ENCODE data around the gene FGF2.
"Not testable (repeated sequence)": the region's sequence is repeated elsewhere in the genome, so short reads cannot be mapped to it uniquely, and the experiment has no call there.

FGF2 gene

GRCh38 chr4:122826553-122827257 lies at the start of gene FGF2:
Gene FGF2 (plus strand): TSS chr4:122826831. CDS start chr4:122827175, 344 bp downstream.
- peaks cover 19% of the 10 kb centered on the region for H3K4me1 Mint-ChIP-seq
- peak within 1 kb of the TSS; percentile 78 for H3K4me3 Mint-ChIP-seq
- H3K27ac Mint-ChIP-seq (ENCODE audit: low read depth), result no peak within 1 kb of the TSS
- H3K9me3 Mint-ChIP-seq, result no peaks in the 10 kb centered on the region
- DNase-seq (ENCODE audit: low spot score in 2 of 2) (no peak), ATAC-seq (replicated peaks; ENCODE audit: extremely low read depth, poor library complexity, severe bottlenecking) (peak; percentile 13)
- H3K27me3 Mint-ChIP-seq, result peaks cover 84% of the 10 kb centered on the region
- peaks cover 3% of the 10 kb centered on the region for H3K36me3 Mint-ChIP-seq (ENCODE audit: insufficient read depth)

GRCh38 chr4:122776916-122777315 lies 49.7 kb upstream of the FGF2 start:
- Mint-ChIP-seq H3K4me3 (no peak overlapping the region), H3K27me3 (peaks cover 8% of the 10 kb centered on the region), H3K36me3 (ENCODE audit: insufficient read depth) (no peaks in the 10 kb centered on the region), H3K9me3 (no peaks in the 10 kb centered on the region), H3K4me1 (no peaks in the 10 kb centered on the region), H3K27ac (ENCODE audit: low read depth) (no peak overlapping the region)
- ATAC-seq (replicated peaks; ENCODE audit: extremely low read depth, poor library complexity, severe bottlenecking) (no peak), DNase-seq (ENCODE audit: low spot score in 2 of 2) (no peak)

GRCh38 chr4:122777846-122778673 lies 48.6 kb upstream of the FGF2 start:
- no peak overlapping the region for H3K27ac Mint-ChIP-seq (ENCODE audit: low read depth)
- H3K4me3 Mint-ChIP-seq, result no peak overlapping the region
- H3K4me1 Mint-ChIP-seq, result no peaks in the 10 kb centered on the region
- DNase-seq (ENCODE audit: low spot score in 2 of 2) (no peak), ATAC-seq (replicated peaks; ENCODE audit: extremely low read depth, poor library complexity, severe bottlenecking) (no peak)
- H3K9me3 Mint-ChIP-seq, result no peaks in the 10 kb centered on the region
- H3K36me3 Mint-ChIP-seq (ENCODE audit: insufficient read depth), result no peaks in the 10 kb centered on the region
- H3K27me3 Mint-ChIP-seq, result peaks cover 11% of the 10 kb centered on the region

- H3K36me3 Mint-ChIP-seq (ENCODE audit: insufficient read depth), result no peaks in the 10 kb centered on the region
- no peak overlapping the region for H3K27ac Mint-ChIP-seq (ENCODE audit: low read depth)
- H3K4me3 Mint-ChIP-seq, result no peak overlapping the region
- no peaks in the 10 kb centered on the region for H3K9me3 Mint-ChIP-seq
- no peak for ATAC-seq (replicated peaks; ENCODE audit: extremely low read depth, poor library complexity, severe bottlenecking)
- DNase-seq (ENCODE audit: low spot score in 2 of 2), result no peak
- H3K4me1 Mint-ChIP-seq, result peaks cover 7% of the 10 kb centered on the region
- peaks cover 11% of the 10 kb centered on the region for H3K27me3 Mint-ChIP-seq
Measured at GRCh38 chr4:122781486-122781885, 45.1 kb upstream of the FGF2 start.

GRCh38 chr4:122783301-122784215 lies 43.1 kb upstream of the FGF2 start:
- Mint-ChIP-seq H3K36me3 (ENCODE audit: insufficient read depth) (no peaks in the 10 kb centered on the region), H3K9me3 (no peaks in the 10 kb centered on the region), H3K27me3 (peaks cover 11% of the 10 kb centered on the region), H3K4me1 (peaks cover 7% of the 10 kb centered on the region), H3K27ac (ENCODE audit: low read depth) (no peak overlapping the region), H3K4me3 (no peak overlapping the region)
- DNase-seq (ENCODE audit: low spot score in 2 of 2) (no peak), ATAC-seq (replicated peaks; ENCODE audit: extremely low read depth, poor library complexity, severe bottlenecking) (no peak)

- Mint-ChIP-seq H3K9me3 (no peaks in the 10 kb centered on the region), H3K4me3 (no peak overlapping the region), H3K4me1 (peaks cover 7% of the 10 kb centered on the region), H3K27ac (ENCODE audit: low read depth) (no peak overlapping the region), H3K36me3 (ENCODE audit: insufficient read depth) (no peaks in the 10 kb centered on the region), H3K27me3 (peaks cover 11% of the 10 kb centered on the region)
- DNase-seq (ENCODE audit: low spot score in 2 of 2) (no peak), ATAC-seq (replicated peaks; ENCODE audit: extremely low read depth, poor library complexity, severe bottlenecking) (no peak)
Measured at GRCh38 chr4:122784261-122784660, 42.4 kb upstream of the FGF2 start.

GRCh38 chr4:122785099-122785498 lies 41.5 kb upstream of the FGF2 start:
- Mint-ChIP-seq H3K4me3 (no peak overlapping the region), H3K27me3 (peaks cover 11% of the 10 kb centered on the region), H3K36me3 (ENCODE audit: insufficient read depth) (no peaks in the 10 kb centered on the region), H3K27ac (ENCODE audit: low read depth) (no peak overlapping the region), H3K4me1 (peaks cover 7% of the 10 kb centered on the region), H3K9me3 (no peaks in the 10 kb centered on the region)
- ATAC-seq (replicated peaks; ENCODE audit: extremely low read depth, poor library complexity, severe bottlenecking) (no peak), DNase-seq (ENCODE audit: low spot score in 2 of 2) (no peak)

- ATAC-seq (replicated peaks; ENCODE audit: extremely low read depth, poor library complexity, severe bottlenecking); H3K27ac Mint-ChIP-seq (ENCODE audit: low read depth); H3K36me3 Mint-ChIP-seq (ENCODE audit: insufficient read depth): not testable (repeated sequence)
Measured at GRCh38 chr4:122786296-122786695, 40.3 kb upstream of the FGF2 start.

GRCh38 chr4:122786920-122787319 lies 39.7 kb upstream of the FGF2 start:
- H3K4me3 Mint-ChIP-seq; H3K27ac Mint-ChIP-seq (ENCODE audit: low read depth); H3K27me3 Mint-ChIP-seq; H3K4me1 Mint-ChIP-seq; H3K36me3 Mint-ChIP-seq (ENCODE audit: insufficient read depth); ATAC-seq (replicated peaks; ENCODE audit: extremely low read depth, poor library complexity, severe bottlenecking); DNase-seq (ENCODE audit: low spot score in 2 of 2); H3K9me3 Mint-ChIP-seq: not testable (repeated sequence)

More at GRCh38 chr4:122786296-122786695, 40.3 kb upstream of the FGF2 start:
- not testable (repeated sequence) for DNase-seq (ENCODE audit: low spot score in 2 of 2); H3K4me3 Mint-ChIP-seq; H3K9me3 Mint-ChIP-seq; H3K27me3 Mint-ChIP-seq; H3K4me1 Mint-ChIP-seq

GRCh38 chr4:122787940-122788339 lies 38.7 kb upstream of the FGF2 start:
- Mint-ChIP-seq H3K27ac (ENCODE audit: low read depth) (no peak overlapping the region), H3K36me3 (ENCODE audit: insufficient read depth) (no peaks in the 10 kb centered on the region), H3K9me3 (no peaks in the 10 kb centered on the region), H3K4me3 (no peak overlapping the region), H3K27me3 (no peaks in the 10 kb centered on the region), H3K4me1 (peaks cover 7% of the 10 kb centered on the region)
- DNase-seq (ENCODE audit: low spot score in 2 of 2) (no peak), ATAC-seq (replicated peaks; ENCODE audit: extremely low read depth, poor library complexity, severe bottlenecking) (no peak)

GRCh38 chr4:122788935-122789334 lies 37.7 kb upstream of the FGF2 start:
- no peaks in the 10 kb centered on the region for H3K36me3 Mint-ChIP-seq (ENCODE audit: insufficient read depth)
- DNase-seq (ENCODE audit: low spot score in 2 of 2) (no peak), ATAC-seq (replicated peaks; ENCODE audit: extremely low read depth, poor library complexity, severe bottlenecking) (no peak)
- H3K4me3 Mint-ChIP-seq, result no peak overlapping the region
- peaks cover 7% of the 10 kb centered on the region for H3K4me1 Mint-ChIP-seq
- no peaks in the 10 kb centered on the region for H3K9me3 Mint-ChIP-seq
- no peak overlapping the region for H3K27ac Mint-ChIP-seq (ENCODE audit: low read depth)
- H3K27me3 Mint-ChIP-seq, result no peaks in the 10 kb centered on the region

GRCh38 chr4:122793811-122794210 lies 32.8 kb upstream of the FGF2 start:
- H3K27me3 Mint-ChIP-seq, result peaks cover 22% of the 10 kb centered on the region
- H3K27ac Mint-ChIP-seq (ENCODE audit: low read depth), result no peak overlapping the region
- no peak overlapping the region for H3K4me3 Mint-ChIP-seq
- H3K36me3 Mint-ChIP-seq (ENCODE audit: insufficient read depth), result no peaks in the 10 kb centered on the region
- no peak for DNase-seq (ENCODE audit: low spot score in 2 of 2)
- H3K9me3 Mint-ChIP-seq, result no peaks in the 10 kb centered on the region
- H3K4me1 Mint-ChIP-seq, result no peaks in the 10 kb centered on the region
- no peak for ATAC-seq (replicated peaks; ENCODE audit: extremely low read depth, poor library complexity, severe bottlenecking)
